Measurements from ENCODE around the gene ITPK1.
"Not testable (repeated sequence)": the region's sequence is repeated elsewhere in the genome, so short reads cannot be mapped to it uniquely, and the experiment has no call there.

The ITPK1 gene

GRCh38 chr14:93082576-93083001 lies 33.1 kb downstream of the ITPK1 start:
- no peak for DNase-seq

GRCh38 chr14:93081876-93082570 lies 33.7 kb downstream of the ITPK1 start:
- DNase-seq: no peak

GRCh38 chr14:93079865-93080403 lies 35.8 kb downstream of the ITPK1 start:
- no peak for DNase-seq

GRCh38 chr14:93079321-93079720 lies 36.4 kb downstream of the ITPK1 start:
- DNase-seq: no peak

- no peak for DNase-seq
Measured at GRCh38 chr14:93078870-93079269, 36.9 kb downstream of the ITPK1 start.

GRCh38 chr14:93076755-93077154 lies 39.0 kb downstream of the ITPK1 start:
- no peak for DNase-seq

- no peak for DNase-seq
Measured at GRCh38 chr14:93075891-93076290, 39.8 kb downstream of the ITPK1 start.

GRCh38 chr14:93073910-93074769 lies 41.6 kb downstream of the ITPK1 start:
- no peak for DNase-seq

- DNase-seq: no peak
Measured at GRCh38 chr14:93073358-93073707, 42.4 kb downstream of the ITPK1 start.

GRCh38 chr14:93072659-93073357 lies 42.9 kb downstream of the ITPK1 start:
- DNase-seq: no peak

- DNase-seq: no peak
Measured at GRCh38 chr14:93068711-93069110, 47.0 kb downstream of the ITPK1 start.

GRCh38 chr14:93067088-93067487 lies 48.6 kb downstream of the ITPK1 start:
- DNase-seq: no peak

- peak; percentile 34 for DNase-seq
Measured at GRCh38 chr14:93065272-93065730, 50.4 kb downstream of the ITPK1 start.

- DNase-seq: no peak
Measured at GRCh38 chr14:93064411-93065271, 51.1 kb downstream of the ITPK1 start.

- DNase-seq: no peak
Measured at GRCh38 chr14:93063393-93063792, 52.3 kb downstream of the ITPK1 start.

- no peak for DNase-seq
Measured at GRCh38 chr14:93062890-93063289, 52.8 kb downstream of the ITPK1 start.

- not testable (repeated sequence) for DNase-seq
Measured at GRCh38 chr14:93062013-93062412, 53.7 kb downstream of the ITPK1 start.

GRCh38 chr14:93061380-93062012 lies 54.2 kb downstream of the ITPK1 start:
- no peak for DNase-seq

GRCh38 chr14:93060841-93061240 lies 54.9 kb downstream of the ITPK1 start:
- DNase-seq: no peak

- DNase-seq: no peak
Measured at GRCh38 chr14:93059917-93060545, 55.7 kb downstream of the ITPK1 start.

- DNase-seq: no peak
Measured at GRCh38 chr14:93059260-93059659, 56.5 kb downstream of the ITPK1 start.

All from activated CD4-positive, alpha-beta T cell treated with anti-CD3 and anti-CD28 coated beads, Interleukin-2, Interleukin-6, amounts not matched to agents 100 ng/mL and 50 ng/mL, durations not matched to agents 16 hours and 8 hours (primary cell).